H1 (cell line): ENCODE data around the gene DAZAP1. TPM values are rescaled to one million over a fixed set of nuclear protein-coding genes. Genes with fewer than 3 reads are reported as not detected.

Experiments used
- ASH2L ChIP-seq: fragments of 200-600, 300-600 bp; sonication (generic); IDR thresholded peaks from one replicate; pipeline ENCODE4 v1.7.1; 2017; ENCODE audit warnings: low read length
- CEBPB ChIP-seq: IDR thresholded peaks from 2 replicates; pipeline ENCODE4 v1.6.1; 2012; ENCODE audit warnings: low read depth, low read length
- CHD2 ChIP-seq: IDR thresholded peaks from 2 replicates; pipeline ENCODE4 v1.6.1; 2012; ENCODE audit warnings: low read length, improper control_type of control experiment
- CREB1 ChIP-seq: IDR thresholded peaks from 2 replicates; pipeline ENCODE4 v1.6.1; 2012; ENCODE audit warnings: inconsistent platforms
- NRF1 ChIP-seq: IDR thresholded peaks from 2 replicates; pipeline ENCODE4 v1.6.1; 2011; ENCODE audit warnings: mild to moderate bottlenecking, low read depth, low read length, improper control_type of control experiment
- RAD21 ChIP-seq, 2 experiments: IDR thresholded peaks in 1 of 2; conservative IDR thresholded peaks in 1 of 2; 2 replicates each; pipeline ENCODE4 v1.6.1; 2011; ENCODE audit warnings: low read depth in 2 of 2, low read length in 2 of 2, improper control_type of control experiment in 1 of 2, inconsistent platforms in 1 of 2, mild to moderate bottlenecking in 1 of 2, moderate library complexity in 1 of 2
- SIX5 ChIP-seq: IDR thresholded peaks from 2 replicates; pipeline ENCODE4 v1.6.1; 2011; ENCODE audit warnings: mild to moderate bottlenecking, low read depth, low read length
- polyA plus RNA-seq, 7 experiments: library from polyadenylated mRNA; depleted of rRNA in 3 of 7; stranded (reverse) in 5 of 7; unstranded in 2 of 7; fragments of >200 nt in 5 of 7; fragments of 200-250 nt in 2 of 7; gene quantifications; 1 replicate in 5 of 7; 2 replicates in 1 of 7; 4 replicates in 1 of 7; pipeline versions ENCODE4 v1.2.1 to v1.2.3, GENCODE V29; 2011 to 2013; ENCODE audit warnings: missing spikeins in 2 of 7, mixed read lengths in 2 of 7
- total RNA-seq: library from RNA; stranded (reverse); fragmentation: NEBNext Ultra II Directional; extraction: Animal tissue kit (Norgen Biotek cat#: 25700); gene quantifications from 2 replicates; pipeline ENCODE4 v1.2.1, GENCODE V29; 2021
- TF ChIP-seq, protein P1 (sequence below): fragments of 300-600 bp; sonication (generic); IDR thresholded peaks from 2 replicates; pipeline ENCODE4 v1.7.1; 2012; ENCODE audit warnings: low read length, moderate library complexity, mild to moderate bottlenecking, inconsistent platforms; ENCODE audit not compliant: insufficient replicate concordance

DAZAP1 gene
- total and polyA plus RNA-seq, 2 of the 8 experiments (the other 6 are each of a cell fraction or from before 2014, with no cell fraction given), result 79.6 to 341 TPM

DNA sequence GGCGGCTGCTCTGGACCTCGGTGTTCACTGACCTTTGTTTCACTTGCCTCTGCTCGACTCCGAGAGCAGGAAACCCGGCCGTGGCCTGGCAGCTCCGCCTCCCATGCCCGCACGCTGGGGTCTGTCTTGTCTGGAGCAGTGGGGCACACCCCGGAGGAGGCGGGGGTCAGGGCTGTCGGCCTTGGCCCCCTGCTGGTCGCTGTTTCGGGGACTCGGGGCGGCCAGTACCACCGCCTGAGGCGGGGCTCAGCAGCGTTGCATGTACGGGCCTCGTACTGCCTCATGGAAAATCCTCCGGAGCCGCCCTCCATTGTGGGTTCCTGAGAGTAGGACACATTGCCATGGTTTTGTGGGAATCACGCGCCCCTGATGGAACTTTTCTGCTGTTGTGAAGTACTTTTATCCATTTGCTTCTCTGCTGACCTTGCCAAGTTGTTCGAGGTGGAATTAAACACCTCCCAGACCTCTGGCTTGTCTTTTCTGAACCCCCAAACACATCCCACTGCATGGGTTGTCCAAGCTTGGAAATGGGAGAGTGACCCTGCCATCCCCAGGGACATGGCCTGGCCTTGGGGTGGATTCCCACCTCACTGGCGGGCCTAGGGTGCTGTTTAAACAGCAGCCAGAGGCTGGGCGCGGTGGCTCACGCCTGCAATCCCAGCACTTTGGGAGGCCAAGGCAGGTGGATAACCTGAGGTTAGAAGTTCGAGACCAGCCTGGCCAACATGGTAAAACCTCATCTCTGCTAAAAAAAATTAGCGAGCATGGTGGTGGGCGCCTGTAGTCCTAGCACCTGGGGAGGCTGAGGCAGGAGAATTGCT lies 29.2 kb upstream of the DAZAP1 start (continued):
- TF ChIP-seq, protein P1, sequence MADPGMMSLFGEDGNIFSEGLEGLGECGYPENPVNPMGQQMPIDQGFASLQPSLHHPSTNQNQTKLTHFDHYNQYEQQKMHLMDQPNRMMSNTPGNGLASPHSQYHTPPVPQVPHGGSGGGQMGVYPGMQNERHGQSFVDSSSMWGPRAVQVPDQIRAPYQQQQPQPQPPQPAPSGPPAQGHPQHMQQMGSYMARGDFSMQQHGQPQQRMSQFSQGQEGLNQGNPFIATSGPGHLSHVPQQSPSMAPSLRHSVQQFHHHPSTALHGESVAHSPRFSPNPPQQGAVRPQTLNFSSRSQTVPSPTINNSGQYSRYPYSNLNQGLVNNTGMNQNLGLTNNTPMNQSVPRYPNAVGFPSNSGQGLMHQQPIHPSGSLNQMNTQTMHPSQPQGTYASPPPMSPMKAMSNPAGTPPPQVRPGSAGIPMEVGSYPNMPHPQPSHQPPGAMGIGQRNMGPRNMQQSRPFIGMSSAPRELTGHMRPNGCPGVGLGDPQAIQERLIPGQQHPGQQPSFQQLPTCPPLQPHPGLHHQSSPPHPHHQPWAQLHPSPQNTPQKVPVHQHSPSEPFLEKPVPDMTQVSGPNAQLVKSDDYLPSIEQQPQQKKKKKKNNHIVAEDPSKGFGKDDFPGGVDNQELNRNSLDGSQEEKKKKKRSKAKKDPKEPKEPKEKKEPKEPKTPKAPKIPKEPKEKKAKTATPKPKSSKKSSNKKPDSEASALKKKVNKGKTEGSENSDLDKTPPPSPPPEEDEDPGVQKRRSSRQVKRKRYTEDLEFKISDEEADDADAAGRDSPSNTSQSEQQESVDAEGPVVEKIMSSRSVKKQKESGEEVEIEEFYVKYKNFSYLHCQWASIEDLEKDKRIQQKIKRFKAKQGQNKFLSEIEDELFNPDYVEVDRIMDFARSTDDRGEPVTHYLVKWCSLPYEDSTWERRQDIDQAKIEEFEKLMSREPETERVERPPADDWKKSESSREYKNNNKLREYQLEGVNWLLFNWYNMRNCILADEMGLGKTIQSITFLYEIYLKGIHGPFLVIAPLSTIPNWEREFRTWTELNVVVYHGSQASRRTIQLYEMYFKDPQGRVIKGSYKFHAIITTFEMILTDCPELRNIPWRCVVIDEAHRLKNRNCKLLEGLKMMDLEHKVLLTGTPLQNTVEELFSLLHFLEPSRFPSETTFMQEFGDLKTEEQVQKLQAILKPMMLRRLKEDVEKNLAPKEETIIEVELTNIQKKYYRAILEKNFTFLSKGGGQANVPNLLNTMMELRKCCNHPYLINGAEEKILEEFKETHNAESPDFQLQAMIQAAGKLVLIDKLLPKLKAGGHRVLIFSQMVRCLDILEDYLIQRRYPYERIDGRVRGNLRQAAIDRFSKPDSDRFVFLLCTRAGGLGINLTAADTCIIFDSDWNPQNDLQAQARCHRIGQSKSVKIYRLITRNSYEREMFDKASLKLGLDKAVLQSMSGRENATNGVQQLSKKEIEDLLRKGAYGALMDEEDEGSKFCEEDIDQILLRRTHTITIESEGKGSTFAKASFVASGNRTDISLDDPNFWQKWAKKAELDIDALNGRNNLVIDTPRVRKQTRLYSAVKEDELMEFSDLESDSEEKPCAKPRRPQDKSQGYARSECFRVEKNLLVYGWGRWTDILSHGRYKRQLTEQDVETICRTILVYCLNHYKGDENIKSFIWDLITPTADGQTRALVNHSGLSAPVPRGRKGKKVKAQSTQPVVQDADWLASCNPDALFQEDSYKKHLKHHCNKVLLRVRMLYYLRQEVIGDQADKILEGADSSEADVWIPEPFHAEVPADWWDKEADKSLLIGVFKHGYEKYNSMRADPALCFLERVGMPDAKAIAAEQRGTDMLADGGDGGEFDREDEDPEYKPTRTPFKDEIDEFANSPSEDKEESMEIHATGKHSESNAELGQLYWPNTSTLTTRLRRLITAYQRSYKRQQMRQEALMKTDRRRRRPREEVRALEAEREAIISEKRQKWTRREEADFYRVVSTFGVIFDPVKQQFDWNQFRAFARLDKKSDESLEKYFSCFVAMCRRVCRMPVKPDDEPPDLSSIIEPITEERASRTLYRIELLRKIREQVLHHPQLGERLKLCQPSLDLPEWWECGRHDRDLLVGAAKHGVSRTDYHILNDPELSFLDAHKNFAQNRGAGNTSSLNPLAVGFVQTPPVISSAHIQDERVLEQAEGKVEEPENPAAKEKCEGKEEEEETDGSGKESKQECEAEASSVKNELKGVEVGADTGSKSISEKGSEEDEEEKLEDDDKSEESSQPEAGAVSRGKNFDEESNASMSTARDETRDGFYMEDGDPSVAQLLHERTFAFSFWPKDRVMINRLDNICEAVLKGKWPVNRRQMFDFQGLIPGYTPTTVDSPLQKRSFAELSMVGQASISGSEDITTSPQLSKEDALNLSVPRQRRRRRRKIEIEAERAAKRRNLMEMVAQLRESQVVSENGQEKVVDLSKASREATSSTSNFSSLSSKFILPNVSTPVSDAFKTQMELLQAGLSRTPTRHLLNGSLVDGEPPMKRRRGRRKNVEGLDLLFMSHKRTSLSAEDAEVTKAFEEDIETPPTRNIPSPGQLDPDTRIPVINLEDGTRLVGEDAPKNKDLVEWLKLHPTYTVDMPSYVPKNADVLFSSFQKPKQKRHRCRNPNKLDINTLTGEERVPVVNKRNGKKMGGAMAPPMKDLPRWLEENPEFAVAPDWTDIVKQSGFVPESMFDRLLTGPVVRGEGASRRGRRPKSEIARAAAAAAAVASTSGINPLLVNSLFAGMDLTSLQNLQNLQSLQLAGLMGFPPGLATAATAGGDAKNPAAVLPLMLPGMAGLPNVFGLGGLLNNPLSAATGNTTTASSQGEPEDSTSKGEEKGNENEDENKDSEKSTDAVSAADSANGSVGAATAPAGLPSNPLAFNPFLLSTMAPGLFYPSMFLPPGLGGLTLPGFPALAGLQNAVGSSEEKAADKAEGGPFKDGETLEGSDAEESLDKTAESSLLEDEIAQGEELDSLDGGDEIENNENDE, result no peak
- TF ChIP-seq SIX5 (no peak), ASH2L (no peak), NRF1 (no peak), CHD2 (no peak), CREB1 (no peak), RAD21 (IDR thresholded peaks at IDR 0.05 in 1 of 2, conservative IDR thresholded peaks at IDR 0.05 in 1 of 2; ENCODE audit: low read depth in 2 of 2, low read length in 2 of 2) (no peak; a peak in 1 of 4 replicates), CEBPB (no peak)
